ENCODE results near the gene SLC4A2.

SLC4A2 gene

GRCh38 chr7:151081170-151082101, 22.0 kb downstream of the SLC4A2 start:
- no peak for DNase-seq (ENCODE audit: low spot score)

DNA sequence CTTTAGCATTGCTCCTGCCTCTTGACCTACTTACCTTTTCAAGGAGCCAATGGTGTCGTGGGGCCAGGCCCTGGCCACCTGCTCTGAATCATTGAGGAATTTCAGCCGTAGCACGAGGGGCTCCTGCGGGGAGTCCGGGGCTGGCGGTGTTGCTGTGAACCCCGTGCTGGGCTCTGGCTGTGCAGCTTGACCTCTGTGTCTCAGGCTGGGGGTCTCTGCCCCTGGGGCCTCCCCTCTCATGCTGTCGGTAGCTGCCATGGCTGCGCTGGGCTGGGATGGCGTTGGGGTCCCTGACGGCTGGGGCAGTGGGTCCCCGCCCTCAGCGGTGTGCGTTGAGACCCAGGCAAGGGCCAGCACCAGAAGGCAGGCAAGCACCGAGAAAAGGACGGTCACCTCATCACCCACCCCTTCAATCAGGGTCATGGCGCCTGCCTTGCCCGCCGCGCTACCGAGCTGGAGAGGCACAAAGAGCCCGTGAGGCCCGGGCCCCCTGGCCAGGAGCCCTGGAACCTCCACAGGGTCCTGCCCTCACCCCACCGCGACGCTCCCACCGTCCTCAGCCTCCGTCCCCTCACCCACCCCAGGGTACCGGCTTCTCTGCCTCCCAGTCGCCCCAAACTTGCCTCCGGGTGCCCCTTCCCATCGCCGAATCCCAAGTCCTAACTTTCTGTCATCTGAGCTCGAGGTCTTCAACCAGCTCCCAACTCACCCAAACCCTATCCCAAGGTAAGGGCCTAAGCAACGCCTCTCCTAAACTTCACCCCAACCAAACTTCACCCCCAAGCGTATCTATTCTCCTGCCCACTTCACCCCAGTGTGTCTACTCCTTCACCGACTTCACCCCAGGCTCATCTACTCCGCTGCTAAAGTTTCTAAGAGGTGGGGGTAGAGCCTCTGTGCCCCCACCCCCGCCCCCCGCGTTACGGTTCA, 23.0 kb downstream of the SLC4A2 start:
- DNase-seq (ENCODE audit: low spot score): no peak

- DNase-seq (ENCODE audit: low spot score): peak; percentile 83
These were observed 23.9 kb downstream of the SLC4A2 start, which contains the start of gene TMUB1 for GRCh38 chr7:151083071-151083823. TSS of gene TMUB1 (minus strand) at chr7:151083493. CDS start at chr7:151082563, 930 bp downstream.

GRCh38 chr7:151083824-151084160, 24.4 kb downstream of the SLC4A2 start:
- DNase-seq (ENCODE audit: low spot score): no peak

DNA sequence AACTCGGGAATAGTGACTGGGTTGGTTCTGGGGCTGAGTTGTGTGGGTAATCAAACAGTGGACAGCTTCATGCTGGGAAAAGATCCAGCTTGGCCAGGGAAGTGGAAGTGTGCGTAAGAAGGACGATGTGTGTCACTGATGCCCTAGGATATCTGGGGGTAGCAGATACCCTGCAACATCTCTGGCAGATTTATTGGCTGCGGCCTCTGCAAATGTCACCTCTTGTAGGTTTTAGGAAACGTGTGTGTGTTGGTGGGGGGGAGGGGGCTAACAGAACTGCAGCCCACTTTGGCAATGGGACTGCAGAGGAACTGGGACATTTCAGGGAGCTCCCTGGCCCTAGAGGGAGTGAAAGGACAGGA, 25.9 kb downstream of the SLC4A2 start:
- DNase-seq (ENCODE audit: low spot score): no peak

- DNase-seq (ENCODE audit: low spot score): peak; percentile 93
These were observed 26.6 kb downstream of the SLC4A2 start, which contains the start of gene AGAP3 for GRCh38 chr7:151085691-151086620. TSS of gene AGAP3 (plus strand) at chr7:151086475. CDS start at chr7:151086742, 267 bp downstream.

DNA sequence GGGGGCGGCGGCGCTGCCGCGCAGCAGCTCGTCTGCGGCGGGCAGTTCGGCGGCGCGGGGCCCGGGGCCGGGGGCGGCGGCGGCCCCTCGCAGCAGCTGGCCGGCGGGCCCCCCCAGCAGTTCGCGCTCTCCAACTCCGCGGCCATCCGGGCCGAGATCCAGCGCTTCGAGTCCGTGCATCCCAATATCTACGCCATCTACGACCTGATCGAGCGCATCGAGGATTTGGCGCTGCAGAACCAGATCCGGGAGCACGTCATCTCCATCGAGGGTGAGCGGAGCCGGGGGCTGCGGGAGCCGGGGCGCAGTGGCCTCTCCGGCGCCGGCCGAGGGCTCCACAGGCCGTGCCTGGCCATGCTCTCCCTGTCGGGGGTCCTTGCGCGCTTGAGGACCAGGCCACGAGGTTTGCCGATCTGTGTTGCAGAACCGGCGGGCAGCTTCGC, 27.4 kb downstream of the SLC4A2 start:
- no peak for DNase-seq (ENCODE audit: low spot score)

DNA sequence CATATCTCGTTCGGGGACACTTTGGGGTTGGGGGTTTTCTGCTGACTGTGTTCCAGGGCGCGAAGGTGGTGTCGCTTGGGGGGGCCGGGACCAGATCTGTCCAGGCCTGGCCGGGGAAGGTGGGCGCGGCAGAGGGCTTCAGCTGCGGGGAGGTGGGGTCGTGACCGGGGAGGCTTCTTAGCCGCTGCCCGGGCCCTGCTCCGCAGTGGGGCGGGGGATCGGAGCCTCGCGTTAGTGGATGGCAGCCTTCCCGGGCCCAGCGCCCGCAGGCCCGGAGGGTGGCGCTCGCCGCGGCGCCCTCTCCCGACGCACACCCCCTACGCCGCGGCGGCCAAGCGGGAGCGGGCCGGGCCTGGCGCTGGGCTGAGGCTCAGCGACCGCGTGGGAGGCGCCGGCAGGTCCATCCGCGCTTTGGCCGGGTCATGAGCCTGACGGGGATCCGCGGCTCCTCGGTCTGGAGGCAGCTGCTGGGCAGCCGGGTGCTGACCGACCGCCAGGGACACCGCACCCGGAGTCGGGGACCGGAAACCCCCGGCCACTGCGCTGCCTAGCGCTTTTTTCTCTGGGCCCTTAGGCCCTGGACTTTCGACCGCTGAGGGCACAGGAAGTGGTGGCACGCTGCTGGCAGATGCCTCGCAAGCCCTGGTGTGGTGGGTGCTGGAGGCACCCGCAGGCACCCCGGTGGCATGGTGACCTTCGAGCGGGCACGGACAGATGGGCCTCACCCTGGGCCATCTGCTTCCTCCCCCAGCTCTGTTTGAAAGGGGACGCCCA, 28.0 kb downstream of the SLC4A2 start:
- peak; percentile 74 for DNase-seq (ENCODE audit: low spot score)

DNA sequence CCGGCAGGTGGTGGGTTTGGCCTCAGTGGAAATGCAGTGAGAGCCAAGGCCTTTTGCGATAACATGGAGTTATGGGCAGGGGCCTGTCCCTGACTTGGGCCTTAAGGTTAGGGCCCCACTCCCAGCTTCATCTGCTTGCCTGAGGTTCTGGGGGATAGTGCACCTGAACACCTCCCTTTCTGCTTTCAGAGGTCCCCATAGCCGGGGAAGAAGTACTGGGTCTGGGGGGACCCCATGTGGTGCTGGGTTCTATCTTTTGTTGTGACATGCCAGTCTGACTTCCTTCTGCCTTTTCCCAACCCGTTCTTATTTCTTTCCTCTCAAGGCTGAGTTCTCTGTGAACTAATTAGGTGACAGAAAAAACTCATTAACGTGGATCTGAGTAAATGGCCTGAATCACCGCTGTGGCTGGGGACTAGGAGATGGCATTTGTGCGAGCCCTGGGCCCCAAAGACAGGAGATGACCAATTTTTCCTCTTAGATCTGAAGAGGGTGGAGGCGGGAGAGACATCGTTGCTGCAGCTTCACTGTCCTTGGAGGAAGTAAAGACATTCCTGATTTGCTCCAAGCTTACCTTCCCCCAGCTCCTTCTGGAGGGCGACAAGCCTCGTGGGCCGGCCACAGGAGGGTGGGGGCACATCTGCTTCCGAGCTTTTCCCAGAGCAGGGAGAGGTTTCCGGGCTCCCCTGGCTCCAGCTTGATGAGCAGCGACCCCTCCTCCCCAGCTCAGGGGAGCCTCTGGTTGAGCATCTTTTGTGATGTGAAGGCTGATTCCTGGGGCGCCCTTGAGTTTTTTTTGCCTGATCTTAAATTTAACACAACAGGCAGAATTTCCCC, 28.8 kb downstream of the SLC4A2 start:
- DNase-seq (ENCODE audit: low spot score): no peak

DNA sequence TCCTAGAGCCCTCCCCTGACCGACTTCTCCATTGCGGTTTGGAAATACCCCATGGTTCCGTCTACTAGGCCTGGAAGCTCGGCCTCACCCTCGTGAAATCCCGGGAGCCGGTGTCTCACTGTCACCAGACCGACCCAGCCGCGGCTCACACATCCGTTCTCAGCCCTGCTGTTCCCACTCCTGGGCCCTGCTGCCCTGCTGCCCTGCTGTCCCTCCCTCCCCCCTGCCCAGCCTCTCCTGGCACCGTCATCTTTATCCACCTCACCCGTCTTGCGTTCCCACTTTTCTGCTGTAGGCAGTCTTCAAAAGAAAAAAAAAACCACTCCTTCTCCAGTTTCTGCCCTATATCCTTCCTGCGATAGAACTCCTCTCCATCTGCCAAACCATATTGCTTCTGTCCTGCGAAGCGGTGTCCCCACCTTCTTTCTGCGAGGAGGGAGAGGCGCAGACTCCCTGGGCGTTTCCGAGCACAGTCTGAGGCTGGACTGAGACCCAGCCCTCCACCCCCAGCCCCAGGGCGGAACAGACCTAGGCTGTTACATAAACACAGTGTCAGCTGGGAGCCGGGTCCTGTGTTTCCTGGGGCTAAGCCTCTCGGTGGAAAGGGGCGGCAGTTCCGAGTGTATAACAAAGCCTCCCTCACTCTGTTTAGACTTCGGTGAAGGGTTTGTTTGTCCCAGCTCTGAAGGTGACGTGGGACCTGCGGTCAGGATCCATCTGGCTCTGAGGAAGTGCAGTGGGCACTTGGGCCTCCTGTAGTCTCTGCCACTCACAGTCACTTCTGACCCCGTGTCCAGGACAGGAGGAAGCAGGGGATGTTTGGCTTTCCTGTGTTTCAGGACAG, 29.7 kb downstream of the SLC4A2 start:
- peak; percentile 78 for DNase-seq (ENCODE audit: low spot score)

DNA sequence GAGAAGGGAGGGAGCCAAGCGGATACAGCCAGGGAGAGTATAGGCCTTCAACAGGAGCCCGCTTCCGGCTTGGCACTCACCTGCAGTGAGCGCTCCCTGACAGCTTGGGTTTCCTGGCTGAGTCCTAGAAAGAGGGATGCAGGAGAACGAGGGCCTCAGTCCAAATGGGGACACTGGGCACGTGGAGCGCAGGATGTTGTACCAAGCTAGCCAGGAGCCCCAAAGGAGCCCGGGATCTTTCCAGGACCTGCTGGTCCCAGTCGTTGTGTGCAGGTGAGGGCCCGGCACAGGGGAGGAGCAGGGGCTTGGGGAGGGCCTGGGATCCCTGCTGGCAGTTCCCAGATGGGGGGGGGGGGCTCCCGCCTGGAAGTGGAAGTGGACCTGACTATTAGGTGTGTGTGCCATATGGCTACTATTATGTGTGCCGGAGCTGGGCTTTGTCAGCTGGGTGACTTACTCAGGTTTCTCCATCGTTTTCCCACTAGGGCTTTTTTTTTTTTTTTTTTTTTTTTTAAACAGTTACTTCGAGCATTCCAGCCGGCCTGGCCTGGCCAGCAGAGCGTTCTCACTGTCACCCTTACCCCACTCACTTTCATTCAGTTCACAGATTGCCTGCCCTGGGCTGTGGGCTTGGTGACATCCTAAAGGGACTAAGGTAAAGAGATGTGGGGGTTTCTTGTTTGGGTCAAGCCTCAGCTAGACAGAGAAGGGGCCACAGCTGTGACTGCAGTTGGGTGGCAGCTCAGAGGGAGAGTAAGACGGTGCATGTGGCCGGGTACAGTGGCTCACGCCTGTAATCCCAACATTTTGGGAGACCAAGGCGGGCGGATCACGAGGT, 30.7 kb downstream of the SLC4A2 start:
- DNase-seq (ENCODE audit: low spot score): no peak

DNA sequence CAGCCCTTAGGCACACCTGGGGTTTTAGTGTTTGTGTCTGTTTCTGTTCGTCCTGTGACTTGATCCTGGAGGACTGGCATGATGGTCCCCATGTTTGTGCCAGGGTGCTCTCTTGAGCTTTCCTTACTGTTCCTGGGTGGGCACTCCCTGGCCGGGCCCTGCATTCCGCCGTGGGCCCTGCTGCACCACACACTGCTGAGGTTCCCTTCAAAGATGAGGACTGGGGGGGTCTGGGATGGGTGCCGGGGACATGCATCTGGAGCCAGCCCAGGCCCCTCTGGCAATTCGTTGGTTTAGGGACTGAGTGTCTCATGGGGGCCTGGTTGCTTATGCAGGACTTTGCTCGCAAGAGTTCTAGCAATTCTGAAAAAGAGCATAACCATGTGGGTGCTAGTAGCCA, 31.6 kb downstream of the SLC4A2 start:
- DNase-seq (ENCODE audit: low spot score): no peak

DNA sequence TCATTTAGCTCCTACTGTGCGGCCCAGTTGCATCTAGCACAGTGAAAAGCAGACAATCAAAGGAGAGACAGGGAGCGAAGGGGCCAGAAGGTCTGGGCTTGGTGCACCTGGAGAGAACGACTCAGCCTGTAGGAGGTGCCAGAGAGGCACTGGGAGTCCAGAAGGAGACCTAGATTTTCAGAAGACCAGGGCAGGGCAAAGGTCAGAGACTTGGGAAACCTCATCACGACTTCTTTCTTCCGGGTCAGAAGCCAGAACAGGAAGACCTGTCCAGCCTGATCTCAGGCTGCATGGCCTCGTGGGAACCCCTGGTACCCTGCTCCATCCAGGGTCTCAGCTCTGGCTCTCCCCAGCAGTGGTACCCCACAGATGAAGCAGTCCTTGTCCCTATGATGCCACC, 32.0 kb downstream of the SLC4A2 start:
- DNase-seq (ENCODE audit: low spot score): no peak

- no peak for DNase-seq (ENCODE audit: low spot score)
These were observed 32.6 kb downstream of the SLC4A2 start for GRCh38 chr7:151091988-151092387.

DNA sequence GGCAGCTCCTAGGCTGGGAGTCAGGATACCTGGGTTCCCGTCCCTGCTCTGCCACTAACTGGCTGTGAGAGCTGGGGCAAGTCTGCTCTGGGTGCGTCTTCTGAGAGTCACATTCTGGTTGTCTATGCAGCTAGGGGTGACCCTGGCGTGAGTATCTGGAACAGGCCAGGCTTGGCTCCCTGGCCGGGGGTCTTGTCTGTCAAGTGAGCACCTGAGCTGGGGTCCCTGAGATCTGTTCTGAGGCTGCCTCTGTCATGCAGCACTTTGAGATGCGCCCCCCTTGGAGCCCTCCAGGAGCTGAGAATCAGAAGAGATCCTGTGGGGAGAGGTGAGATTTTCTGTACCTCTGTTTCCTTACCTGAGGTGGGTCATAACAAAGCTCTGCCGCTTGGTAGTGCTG, 34.4 kb downstream of the SLC4A2 start:
- no peak for DNase-seq (ENCODE audit: low spot score)

DNA sequence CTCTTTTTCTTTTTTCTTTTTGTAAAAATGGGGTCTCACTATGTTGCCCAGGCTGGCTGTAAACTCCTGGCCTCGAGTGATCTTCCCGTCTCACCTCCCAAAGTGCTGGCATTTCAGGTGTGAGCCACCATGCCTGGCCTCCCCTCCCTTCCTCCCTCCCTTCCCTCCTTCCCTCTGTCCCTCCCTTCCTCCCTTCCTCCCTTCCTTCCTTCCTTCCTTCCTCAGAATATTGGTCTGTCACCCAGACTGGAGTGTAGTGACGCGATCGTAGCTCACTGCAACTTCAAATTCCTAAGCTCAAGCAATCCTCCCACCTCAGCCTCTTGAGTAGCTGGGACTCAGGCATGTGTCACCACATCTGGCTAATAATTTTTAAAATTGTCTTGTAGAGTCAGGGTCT, 35.3 kb downstream of the SLC4A2 start:
- DNase-seq (ENCODE audit: low spot score): no peak

GRCh38 chr7:151095123-151095797, 35.9 kb downstream of the SLC4A2 start:
- no peak for DNase-seq (ENCODE audit: low spot score)
